ENCODE data around the gene SLC43A3.
A peak's percentile ranks its signal among the peaks of the same experiment; 100 is the strongest.
"Not testable (repeated sequence)": the region's sequence is repeated elsewhere in the genome, so short reads cannot be mapped to it uniquely, and the experiment has no call there.

Gene SLC43A3

DNA sequence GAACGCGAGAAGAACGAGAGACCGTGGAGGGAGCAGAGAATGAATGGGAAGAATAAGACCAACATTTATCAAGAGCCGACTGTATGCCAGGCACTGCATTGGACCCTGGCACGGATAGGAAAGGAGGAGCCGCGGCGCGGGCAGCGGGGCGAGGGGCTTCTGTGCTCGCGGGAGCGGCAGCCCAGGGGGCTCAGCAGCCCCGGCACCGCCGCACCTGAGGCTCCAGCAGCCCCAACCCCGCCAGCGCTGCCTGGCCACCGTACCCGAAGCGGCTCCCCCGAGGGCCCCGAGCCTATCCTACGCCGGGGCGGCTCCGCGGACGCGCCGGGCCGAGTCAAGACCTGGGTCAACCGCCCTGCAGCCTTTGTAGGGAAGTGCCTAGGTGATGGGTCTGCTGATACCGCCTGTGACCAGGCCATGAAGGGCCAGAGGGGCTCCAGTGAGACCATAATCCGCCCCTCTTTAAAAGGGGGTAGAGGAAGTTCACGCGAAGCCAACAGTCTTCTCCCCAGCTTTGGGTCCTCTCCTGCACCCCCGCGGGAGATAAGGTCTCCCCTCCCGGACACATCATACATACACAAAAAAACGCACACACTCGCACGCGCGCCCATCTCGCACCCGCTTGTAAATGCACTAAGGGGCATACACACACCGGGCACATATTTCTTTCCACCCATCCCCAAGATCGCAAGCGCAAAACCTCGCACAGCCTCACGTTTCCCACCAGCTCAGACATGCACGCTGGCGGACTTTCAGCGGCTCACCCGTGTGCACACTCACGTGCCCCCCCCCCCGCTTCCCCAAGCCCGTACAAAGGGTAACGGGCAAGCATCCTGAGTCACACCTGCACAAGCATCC, 32.5 kb upstream of the SLC43A3 start:
- peak; percentile 1 for ATAC-seq
- DNase-seq: peak; percentile 33

DNA sequence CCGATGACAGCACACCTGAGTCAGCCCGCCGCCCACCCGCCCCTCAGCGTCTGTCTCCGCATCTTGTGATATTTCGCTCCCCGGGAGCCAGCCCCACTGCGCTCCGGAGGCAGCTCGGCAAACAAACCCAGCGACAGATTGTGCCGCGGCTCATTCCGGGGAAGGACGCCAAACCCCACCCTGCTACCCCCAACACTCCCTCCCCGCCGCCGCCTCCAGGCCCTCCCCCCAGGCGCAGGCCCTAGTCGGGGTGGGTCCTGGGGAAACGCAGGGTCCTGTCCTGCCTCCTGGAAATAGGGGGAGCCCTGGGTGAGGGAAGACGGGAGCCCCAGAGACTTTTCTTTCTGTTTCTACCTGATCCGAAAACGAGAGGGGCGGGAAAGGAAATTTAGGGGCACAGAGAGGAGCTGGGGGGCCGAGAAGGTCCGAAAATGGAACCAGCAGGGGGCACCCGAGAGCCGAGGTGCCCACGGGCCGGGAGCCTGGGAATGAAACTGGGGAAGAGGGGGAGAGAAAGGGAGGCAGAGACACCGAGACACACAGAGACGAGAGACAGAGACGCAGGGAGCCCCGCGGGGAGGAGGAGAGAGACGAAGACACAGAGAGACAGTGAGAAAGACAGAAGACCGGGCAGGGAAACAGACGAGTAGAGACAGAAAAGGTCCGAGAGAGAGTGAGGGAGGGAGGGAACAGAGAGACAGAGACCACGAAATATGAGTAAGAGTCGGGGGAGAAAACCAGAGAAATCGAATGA, 31.7 kb upstream of the SLC43A3 start:
- peak; percentile 34 for ATAC-seq
- peak; percentile 77 for DNase-seq

- ATAC-seq: peak; percentile 6
- DNase-seq: peak; percentile 33
These were observed 31.1 kb upstream of the SLC43A3 start for GRCh38 chr11:57458060-57458409.

- DNase-seq (no peak), ATAC-seq (peak; percentile 7)
These were observed 30.7 kb upstream of the SLC43A3 start for GRCh38 chr11:57457643-57458023.

GRCh38 chr11:57456960-57457642, 30.2 kb upstream of the SLC43A3 start:
- ATAC-seq (peak; percentile 33), DNase-seq (peak; percentile 85)

DNA sequence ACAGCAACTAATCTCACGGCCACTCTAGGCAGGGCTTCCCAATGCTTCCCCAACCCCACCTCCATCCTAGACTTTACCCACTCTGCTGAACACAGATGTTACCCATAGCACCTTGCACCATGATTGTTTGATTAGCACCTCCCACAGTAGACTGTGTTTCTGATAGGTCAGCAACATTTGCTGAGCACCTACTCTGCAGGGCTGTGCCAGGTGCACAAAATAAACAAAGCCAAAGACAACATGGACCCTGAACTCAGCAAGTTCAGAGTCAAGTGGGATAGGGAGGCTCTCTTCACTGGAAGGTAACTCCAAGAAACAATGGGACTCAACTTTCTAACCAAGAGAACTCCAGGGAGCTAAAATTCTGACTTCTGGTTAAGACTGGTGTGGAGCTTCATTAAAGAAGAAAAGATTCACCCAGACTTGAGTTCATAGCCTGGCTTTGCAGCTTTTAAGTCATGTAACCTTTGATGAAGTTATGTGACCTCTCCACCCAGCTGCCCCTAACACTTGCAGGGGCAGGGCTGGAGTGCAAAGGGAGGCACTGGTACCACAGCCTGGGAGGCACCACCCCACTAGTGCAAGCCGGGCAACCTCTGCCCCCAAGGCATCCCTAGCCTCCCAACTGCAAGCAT, 26.7 kb upstream of the SLC43A3 start:
- ATAC-seq: no peak
- DNase-seq: no peak

- ATAC-seq (no peak), DNase-seq (no peak)
These were observed 19.1 kb upstream of the SLC43A3 start for GRCh38 chr11:57446055-57446454.

GRCh38 chr11:57445122-57445394, 18.1 kb upstream of the SLC43A3 start:
- not testable (repeated sequence) for ATAC-seq

DNA sequence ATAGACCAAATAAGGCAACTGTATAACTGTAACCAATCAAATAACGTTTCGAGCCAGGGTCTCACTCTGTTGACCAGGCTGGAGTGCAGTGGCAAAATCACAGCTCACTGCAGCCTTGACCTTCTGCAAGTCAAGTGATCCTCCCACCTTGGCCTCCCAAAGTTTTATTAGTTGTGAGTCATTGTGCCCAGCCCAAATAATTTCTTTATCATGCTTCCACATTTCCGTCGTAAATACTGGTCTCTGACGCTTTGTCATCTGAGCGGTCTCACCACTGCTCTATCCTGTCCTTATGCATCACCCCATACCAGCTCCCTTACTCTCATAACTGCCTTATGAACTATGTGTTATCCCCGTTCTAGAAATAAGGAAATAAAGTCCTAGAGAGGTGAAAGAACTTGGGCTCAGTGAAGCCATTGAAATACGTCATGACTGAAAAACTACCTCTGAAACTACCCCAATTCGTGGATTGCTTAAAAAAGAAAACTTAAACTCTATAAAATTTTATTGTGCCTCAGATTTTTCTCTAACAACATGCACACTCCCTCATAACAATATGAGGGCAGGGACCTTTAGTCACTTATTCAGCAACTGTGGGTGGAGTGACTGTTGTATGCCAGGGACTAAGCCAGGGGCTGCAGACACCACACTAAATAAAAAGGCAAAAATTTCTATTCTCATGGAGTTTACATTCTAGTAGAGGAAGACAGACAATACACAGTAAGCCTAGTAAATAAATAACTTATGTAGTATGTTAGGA, 17.6 kb upstream of the SLC43A3 start:
- no peak for DNase-seq
- no peak for ATAC-seq

More at GRCh38 chr11:57445122-57445394, 18.1 kb upstream of the SLC43A3 start:
- not testable (repeated sequence) for DNase-seq

GRCh38 chr11:57440744-57441414, 14.0 kb upstream of the SLC43A3 start:
- ATAC-seq: no peak

DNA sequence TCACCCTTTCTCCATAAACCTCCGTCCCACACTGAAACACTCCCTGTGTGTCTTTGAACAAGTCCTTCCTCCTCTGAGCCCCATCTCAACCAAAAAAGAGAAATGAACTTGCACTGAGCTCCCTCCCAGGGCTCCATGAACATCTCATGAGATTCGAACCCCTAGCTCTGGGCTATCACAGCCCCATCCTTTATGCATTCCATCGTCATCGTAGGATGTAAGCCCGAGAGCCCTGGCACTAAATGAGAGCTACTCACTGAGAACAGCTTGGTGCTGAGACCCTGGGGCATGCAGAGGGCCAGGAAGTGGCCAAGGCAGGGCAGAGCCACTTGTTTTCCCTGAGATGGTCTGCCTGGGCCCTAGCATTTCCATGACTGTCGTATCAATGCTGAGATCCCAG, 12.9 kb upstream of the SLC43A3 start:
- DNase-seq (no peak), ATAC-seq (no peak)

More at GRCh38 chr11:57440744-57441414, 14.0 kb upstream of the SLC43A3 start:
- DNase-seq: no peak

GRCh38 chr11:57438345-57439285, 11.7 kb upstream of the SLC43A3 start:
- ATAC-seq (no peak), DNase-seq (no peak)

- no peak for ATAC-seq
- no peak for DNase-seq
These were observed 9.1 kb upstream of the SLC43A3 start for GRCh38 chr11:57436031-57436430.

- DNase-seq: no peak
- no peak for ATAC-seq
These were observed 8.0 kb upstream of the SLC43A3 start for GRCh38 chr11:57434640-57435546.

DNA sequence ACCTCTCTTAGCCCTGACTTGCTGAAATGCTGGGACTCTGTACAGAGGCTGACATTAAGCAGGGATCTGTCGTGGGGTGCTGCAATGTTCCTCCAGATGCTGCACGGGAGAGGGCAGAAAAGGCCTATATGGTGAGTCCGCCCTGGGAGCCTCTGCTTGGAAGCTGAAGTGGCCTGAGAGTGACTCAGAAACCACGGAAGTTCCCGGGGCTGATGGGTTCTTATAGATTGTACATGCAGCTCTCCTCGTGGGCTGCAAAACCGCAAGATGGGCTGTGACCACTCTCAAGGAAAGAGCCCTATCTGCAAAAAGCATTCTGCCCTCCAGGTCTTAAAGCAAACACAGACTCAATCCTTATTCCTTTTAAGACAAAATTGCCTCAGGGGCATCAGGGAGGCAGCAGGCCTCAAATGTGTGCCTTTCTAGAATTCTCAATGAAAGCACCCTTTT, 5.8 kb upstream of the SLC43A3 start:
- DNase-seq (peak; percentile 54), ATAC-seq (peak; percentile 77)

DNA sequence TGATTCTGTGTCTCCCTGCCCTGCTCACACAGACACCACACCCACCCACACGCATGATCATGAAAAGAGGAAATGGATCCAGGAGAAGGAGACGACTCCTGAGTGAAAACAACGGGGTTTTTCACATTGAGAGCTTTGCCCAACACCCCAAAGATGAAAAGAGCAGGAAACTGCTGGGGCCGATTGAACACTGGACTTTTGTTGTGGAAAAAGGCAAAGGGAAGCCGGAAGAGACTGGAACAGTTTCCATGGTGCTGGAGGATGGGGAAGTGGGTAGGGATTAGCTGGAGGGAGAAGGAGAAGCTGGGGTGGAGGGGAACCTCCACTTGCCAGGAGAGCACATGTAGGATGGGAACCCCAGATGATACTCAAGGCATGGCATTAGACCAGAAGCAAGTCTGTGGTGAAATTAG, 5.2 kb upstream of the SLC43A3 start:
- DNase-seq (no peak), ATAC-seq (no peak)

DNA sequence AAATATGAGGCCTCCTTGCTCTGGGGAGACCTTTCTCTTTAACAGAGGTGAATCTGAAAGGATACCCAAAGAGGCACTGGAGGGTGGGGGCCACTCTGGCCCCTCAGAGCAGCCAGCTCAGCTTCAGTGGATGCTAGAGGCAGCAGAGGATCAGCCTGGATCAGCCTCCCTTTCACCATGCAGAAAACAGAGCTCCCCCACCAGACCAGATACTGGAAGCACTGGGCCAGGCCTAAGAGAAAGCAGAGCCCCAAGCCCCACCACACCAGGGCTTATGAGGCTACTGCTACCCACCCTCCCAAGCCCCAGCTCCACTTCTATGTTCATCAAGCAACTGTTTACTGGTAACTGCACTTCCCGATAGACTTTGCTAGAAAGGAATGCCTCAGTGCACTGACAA, 4.0 kb upstream of the SLC43A3 start:
- ATAC-seq: no peak
- no peak for DNase-seq

GRCh38 chr11:57429946-57430345, 3.0 kb upstream of the SLC43A3 start:
- no peak for DNase-seq
- no peak for ATAC-seq

GRCh38 chr11:57428643-57429042, 1.7 kb upstream of the SLC43A3 start:
- no peak for DNase-seq
- ATAC-seq: no peak
